Epithelial cell of esophagus (primary cell): Measurements from ENCODE around the gene MED27.

Experiments
- DNase-seq: peaks from one replicate; pipeline ENCODE4 v3.0.0; 2010; ENCODE audit warnings: low read depth
- H3K4me3 ChIP-seq: 2 replicates; pipeline ENCODE4 v1.5.1; 2011; ENCODE audit warnings: mild to moderate bottlenecking, low read length, control low read depth
- TF ChIP-seq, protein P1 (sequence below): IDR thresholded peaks from 2 replicates; pipeline ENCODE4 v1.5.1; 2011; ENCODE audit warnings: low read depth, mild to moderate bottlenecking, low read length, control low read depth, inconsistent platforms; ENCODE audit not compliant: insufficient read depth; ENCODE audit errors: missing control alignments

MED27 gene

DNA sequence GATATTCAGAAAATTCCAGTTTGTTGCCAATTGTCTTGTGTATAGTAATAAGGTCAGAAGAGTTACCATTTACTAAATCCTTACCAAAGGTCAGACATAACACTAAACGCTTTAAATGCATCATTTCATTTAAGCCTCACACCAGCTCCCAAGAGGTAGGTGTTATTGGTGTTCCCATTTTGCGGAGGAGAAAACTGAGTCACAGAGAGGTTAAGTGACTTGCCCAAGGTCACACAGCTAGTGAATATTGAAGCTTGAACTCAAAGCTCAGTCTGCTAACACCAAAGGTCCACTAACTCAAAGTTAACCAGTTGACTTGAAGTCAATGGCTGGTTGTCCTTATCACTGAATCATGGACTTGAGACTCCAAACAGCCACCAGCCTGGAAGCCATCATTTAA lies 41.4 kb upstream of the MED27 start:
- TF ChIP-seq, protein P1, sequence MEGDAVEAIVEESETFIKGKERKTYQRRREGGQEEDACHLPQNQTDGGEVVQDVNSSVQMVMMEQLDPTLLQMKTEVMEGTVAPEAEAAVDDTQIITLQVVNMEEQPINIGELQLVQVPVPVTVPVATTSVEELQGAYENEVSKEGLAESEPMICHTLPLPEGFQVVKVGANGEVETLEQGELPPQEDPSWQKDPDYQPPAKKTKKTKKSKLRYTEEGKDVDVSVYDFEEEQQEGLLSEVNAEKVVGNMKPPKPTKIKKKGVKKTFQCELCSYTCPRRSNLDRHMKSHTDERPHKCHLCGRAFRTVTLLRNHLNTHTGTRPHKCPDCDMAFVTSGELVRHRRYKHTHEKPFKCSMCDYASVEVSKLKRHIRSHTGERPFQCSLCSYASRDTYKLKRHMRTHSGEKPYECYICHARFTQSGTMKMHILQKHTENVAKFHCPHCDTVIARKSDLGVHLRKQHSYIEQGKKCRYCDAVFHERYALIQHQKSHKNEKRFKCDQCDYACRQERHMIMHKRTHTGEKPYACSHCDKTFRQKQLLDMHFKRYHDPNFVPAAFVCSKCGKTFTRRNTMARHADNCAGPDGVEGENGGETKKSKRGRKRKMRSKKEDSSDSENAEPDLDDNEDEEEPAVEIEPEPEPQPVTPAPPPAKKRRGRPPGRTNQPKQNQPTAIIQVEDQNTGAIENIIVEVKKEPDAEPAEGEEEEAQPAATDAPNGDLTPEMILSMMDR = no peak
- DNase-seq = no peak
- no peak overlapping the region for H3K4me3 ChIP-seq

DNA sequence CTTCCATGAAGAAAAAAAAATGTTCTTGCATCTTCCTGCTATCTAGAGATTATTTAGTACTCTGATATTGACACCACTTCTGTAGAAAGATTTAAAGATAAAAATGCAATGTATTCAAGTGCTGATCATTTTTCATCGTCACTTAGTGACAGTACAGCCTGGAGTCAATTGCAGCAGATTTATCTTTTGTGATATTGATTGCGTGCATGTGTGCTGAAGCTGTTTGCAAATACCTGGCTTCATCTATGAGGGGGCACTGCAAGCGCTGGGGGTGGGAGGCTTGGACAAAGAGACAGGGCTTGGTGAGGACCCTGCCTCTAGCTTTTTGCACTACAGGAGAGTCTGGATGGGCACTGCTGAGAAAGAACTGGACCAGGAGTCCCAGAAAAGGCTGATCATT lies 38.0 kb upstream of the MED27 start:
- no peak for DNase-seq
- TF ChIP-seq, protein P1 = no peak
- no peak overlapping the region for H3K4me3 ChIP-seq

DNA sequence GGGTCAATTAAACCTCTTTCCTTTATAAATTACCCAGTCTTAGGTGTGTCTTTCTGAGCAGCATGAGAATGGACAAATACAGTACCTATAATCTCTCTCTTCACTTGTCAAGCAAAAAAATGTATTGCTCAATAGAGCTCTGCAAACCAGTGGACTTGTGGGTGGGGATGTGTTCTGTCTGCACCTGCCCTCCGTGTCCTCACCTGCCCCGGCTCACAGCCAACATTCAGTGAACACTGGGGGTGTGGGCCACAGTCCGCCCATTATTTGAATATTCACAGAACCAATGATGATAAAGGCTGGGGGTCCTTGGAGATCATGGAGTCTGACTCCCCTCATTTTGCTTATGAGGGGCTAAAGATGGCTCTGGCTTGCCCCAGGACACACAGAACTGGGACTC lies 36.9 kb upstream of the MED27 start:
- TF ChIP-seq, protein P1 = no peak
- peak; percentile 53 for DNase-seq
- no peak overlapping the region for H3K4me3 ChIP-seq

DNA sequence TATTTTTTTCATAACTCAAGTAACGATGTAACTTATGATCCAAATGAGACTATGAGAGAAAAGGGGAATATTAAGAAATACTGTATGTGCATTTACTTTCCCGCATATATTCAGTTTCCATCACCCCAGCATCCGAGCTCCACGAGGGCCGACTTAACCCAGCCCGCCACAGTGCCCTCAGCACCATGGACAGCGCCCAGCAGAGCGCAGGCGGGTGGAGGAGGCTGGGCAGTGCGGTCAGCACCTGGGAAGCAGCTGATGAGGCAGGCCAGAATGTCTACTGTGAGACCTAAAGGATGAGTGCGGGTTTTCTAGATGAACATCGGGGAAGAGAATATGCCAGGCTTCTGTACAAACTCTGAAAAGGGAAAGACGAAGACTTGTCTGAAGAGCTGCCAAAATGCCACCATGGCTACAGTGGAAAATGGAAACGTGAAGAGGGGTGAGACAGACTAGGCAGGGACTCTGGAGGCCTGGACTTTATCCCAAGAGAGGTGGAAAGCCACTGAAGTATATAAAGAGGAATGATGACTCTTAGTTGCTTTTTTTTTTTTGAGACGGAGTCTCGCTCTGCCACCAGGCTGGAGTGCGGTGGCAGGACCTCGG lies 34.5 kb upstream of the MED27 start:
- no peak overlapping the region for H3K4me3 ChIP-seq
- TF ChIP-seq, protein P1 = no peak
- peak; percentile 71 for DNase-seq

DNA sequence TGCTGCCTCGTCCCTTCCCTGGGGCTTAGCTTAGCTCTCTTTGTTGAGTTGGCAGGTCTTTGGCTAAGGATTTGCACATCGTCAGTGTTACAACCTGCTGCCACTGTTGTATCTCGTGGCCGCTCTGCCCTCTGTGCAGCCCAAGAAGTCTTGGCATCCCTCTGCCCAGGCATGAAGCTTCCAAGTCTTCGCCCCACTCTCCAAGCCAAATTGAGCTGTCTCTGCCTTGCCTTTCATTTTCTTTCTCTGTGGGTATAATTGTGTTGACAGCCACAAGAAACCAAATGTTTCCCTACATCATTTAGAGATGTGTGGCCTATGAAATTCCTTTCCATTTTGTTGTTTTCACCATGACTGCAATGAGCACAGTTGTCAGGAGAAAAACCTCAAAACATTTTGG lies 29.6 kb upstream of the MED27 start:
- TF ChIP-seq, protein P1 = no peak
- DNase-seq = no peak
- H3K4me3 ChIP-seq = no peak overlapping the region

DNA sequence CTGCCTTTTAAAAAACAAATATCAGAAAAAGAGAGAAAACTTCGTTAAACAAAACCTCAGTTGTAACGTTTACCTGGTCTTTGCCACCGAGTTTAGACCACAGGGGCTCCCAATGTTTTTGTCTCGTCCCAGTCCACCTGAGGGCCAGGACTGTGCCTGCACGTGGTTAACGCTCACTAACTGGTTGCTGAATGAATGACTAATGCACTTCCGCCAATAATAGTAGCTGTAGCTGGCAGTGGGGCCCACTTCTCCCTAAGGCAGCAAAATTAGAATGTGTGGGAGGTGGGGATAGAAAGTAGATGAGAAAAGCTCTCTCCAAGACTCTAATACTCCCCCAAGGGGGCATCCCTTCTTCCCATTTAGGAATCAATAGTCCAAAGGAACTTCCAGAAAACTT lies 29.1 kb upstream of the MED27 start:
- peak; percentile 8 for DNase-seq
- no peak overlapping the region for H3K4me3 ChIP-seq
- TF ChIP-seq, protein P1 = no peak

DNA sequence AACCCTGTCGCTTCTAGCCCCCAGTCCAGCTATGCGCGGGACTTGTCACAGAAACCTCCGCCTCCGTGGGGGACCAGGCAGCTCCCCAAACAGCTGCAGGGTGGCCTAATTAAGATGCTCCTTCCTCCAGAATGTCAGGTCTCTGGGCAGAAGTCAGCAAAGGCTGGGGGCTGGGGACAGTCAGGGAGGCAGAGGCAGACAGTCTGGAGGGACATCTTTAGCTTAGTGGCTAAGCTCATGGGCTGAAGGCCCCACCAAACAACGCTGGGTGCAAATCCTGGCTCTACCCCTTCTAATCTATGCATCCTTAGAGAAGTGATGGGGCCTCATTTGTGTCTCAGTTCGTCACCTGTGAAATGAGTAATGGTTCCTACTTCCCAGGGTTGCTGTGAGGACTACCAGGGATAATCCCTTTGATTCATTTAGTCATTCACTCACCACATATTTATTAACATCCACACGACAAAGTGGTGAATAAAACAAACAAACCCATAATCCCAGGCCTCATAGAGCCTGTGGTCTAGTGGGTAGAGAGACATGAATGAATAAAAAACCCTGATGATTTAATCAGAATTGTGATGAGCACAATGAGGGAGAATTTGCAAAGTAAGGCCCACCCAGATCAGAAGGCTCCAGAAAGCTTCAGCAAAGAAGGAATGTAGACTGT lies 20.2 kb upstream of the MED27 start:
- peak; percentile 49 for DNase-seq

More for the DNA sequence above, 20.2 kb upstream of the MED27 start:
- TF ChIP-seq, protein P1 = no peak
- no peak overlapping the region for H3K4me3 ChIP-seq
